HEK293 (cell line): ENCODE measurements around the gene GALNT2.

Experiments used
- CTCF ChIA-PET: fragments of 350-600 bp; formaldehyde crosslinking; extraction: SDS; loops from one replicate; lab custom pipeline; 2021; ENCODE audit warnings: antibody characterized with exemption; lab: Yijun Ruan, JAX
- POLR2A ChIA-PET: fragments of 300-600 bp; formaldehyde crosslinking; extraction: SDS; loops from one replicate; lab custom pipeline; 2020; ENCODE audit warnings: antibody characterized with exemption, inconsistent platforms; lab: Yijun Ruan, JAX
- H3K27ac ChIP-seq: fragments of 200-500 bp; sonication (Bioruptor generic); 2 replicates; pipeline ENCODE4 v1.5.1; 2014; ENCODE audit warnings: low read depth, low read length, control low read depth, inconsistent platforms; ENCODE audit errors: extremely low read depth
- H3K36me3 ChIP-seq, 2 experiments: fragments of 200-500 bp in 1 of 2; sonication (Bioruptor generic) in 1 of 2; 1 replicate in 1 of 2; 2 replicates in 1 of 2; pipeline ENCODE4 v1.5.1; 2014 to 2017; ENCODE audit warnings: inconsistent platforms in 2 of 2, low read length in 2 of 2; ENCODE audit not compliant: control insufficient read depth in 2 of 2, insufficient read depth in 1 of 2
- H3K4me1 ChIP-seq: fragments of 200-500 bp; sonication (Bioruptor generic); 2 replicates; pipeline ENCODE4 v1.5.1; 2014; ENCODE audit warnings: mild to moderate bottlenecking, low read length, inconsistent platforms; ENCODE audit not compliant: control insufficient read depth, insufficient read depth
- H3K4me3 ChIP-seq: 2 replicates; pipeline ENCODE4 v1.5.1; 2011; ENCODE audit warnings: low read depth, mild to moderate bottlenecking, control low read depth, low read length, moderate library complexity
- H3K9me3 ChIP-seq: fragments of 200-500 bp; sonication (Bioruptor generic); 2 replicates; pipeline ENCODE4 v1.5.1; 2014; ENCODE audit warnings: low read depth, low read length, inconsistent platforms; ENCODE audit not compliant: control insufficient read depth, insufficient read depth
- CTCF ChIP-seq: fragments of 450-650 bp; formaldehyde crosslinking; IDR thresholded peaks from 2 replicates; pipeline ENCODE4 v1.5.1; 2016; ENCODE audit warnings: missing biosample characterization, missing genetic modification characterization
- GLIS2 ChIP-seq: fragments of 450-650 bp; formaldehyde crosslinking; IDR thresholded peaks from 2 replicates; pipeline ENCODE4 v1.5.1; 2016; ENCODE audit warnings: missing biosample characterization, missing genetic modification characterization
- INSM2 ChIP-seq: fragments of 450-650 bp; formaldehyde crosslinking; IDR thresholded peaks from 2 replicates; pipeline ENCODE4 v1.5.1; 2016; ENCODE audit warnings: missing biosample characterization, missing genetic modification characterization
- MYNN ChIP-seq: fragments of 450-650 bp; formaldehyde crosslinking; IDR thresholded peaks from 2 replicates; pipeline ENCODE4 v1.5.1; 2016; ENCODE audit warnings: missing biosample characterization, missing genetic modification characterization, borderline replicate concordance
- SCRT1 ChIP-seq: fragments of 450-650 bp; formaldehyde crosslinking; IDR thresholded peaks from 2 replicates; pipeline ENCODE4 v1.5.1; 2016; ENCODE audit warnings: missing biosample characterization, missing genetic modification characterization, borderline replicate concordance
- WT1 ChIP-seq: fragments of 450-650 bp; formaldehyde crosslinking; IDR thresholded peaks from 2 replicates; pipeline ENCODE4 v1.5.1; 2016; ENCODE audit warnings: missing biosample characterization, missing genetic modification characterization
- ZBTB21 ChIP-seq: fragments of 450-650 bp; formaldehyde crosslinking; IDR thresholded peaks from 2 replicates; pipeline ENCODE4 v1.5.1; 2017; ENCODE audit warnings: missing biosample characterization, missing genetic modification characterization
- ZBTB8A ChIP-seq: fragments of 450-650 bp; formaldehyde crosslinking; IDR thresholded peaks from 2 replicates; pipeline ENCODE4 v1.5.1; 2016; ENCODE audit warnings: missing biosample characterization, missing genetic modification characterization
- ZNF138 ChIP-seq: fragments of 450-650 bp; formaldehyde crosslinking; IDR thresholded peaks from 2 replicates; pipeline ENCODE4 v1.5.1; 2016; ENCODE audit warnings: missing biosample characterization, missing genetic modification characterization, borderline replicate concordance
- ZNF16 ChIP-seq: fragments of 450-650 bp; formaldehyde crosslinking; IDR thresholded peaks from 2 replicates; pipeline ENCODE4 v1.5.1; 2016; ENCODE audit warnings: low read depth, missing biosample characterization, missing genetic modification characterization
- ZNF175 ChIP-seq: fragments of 450-650 bp; formaldehyde crosslinking; IDR thresholded peaks from 2 replicates; pipeline ENCODE4 v1.5.1; 2016; ENCODE audit warnings: missing biosample characterization, missing genetic modification characterization
- ZNF24 ChIP-seq: fragments of 450-650 bp; formaldehyde crosslinking; IDR thresholded peaks from 2 replicates; pipeline ENCODE4 v1.5.1; 2016; ENCODE audit warnings: missing biosample characterization, missing genetic modification characterization
- ZNF292 ChIP-seq: fragments of 450-650 bp; formaldehyde crosslinking; IDR thresholded peaks from 2 replicates; pipeline ENCODE4 v1.5.1; 2016; ENCODE audit warnings: low read depth, missing biosample characterization, missing genetic modification characterization, borderline replicate concordance
- ZNF335 ChIP-seq: fragments of 450-650 bp; formaldehyde crosslinking; conservative IDR thresholded peaks from 2 replicates; pipeline ENCODE4 v1.5.1; 2016; ENCODE audit warnings: missing biosample characterization, missing genetic modification characterization
- ZNF488 ChIP-seq: fragments of 450-650 bp; formaldehyde crosslinking; IDR thresholded peaks from 2 replicates; pipeline ENCODE4 v1.5.1; 2016; ENCODE audit warnings: missing biosample characterization, missing genetic modification characterization
- ZNF549 ChIP-seq: fragments of 450-650 bp; IDR thresholded peaks from 2 replicates; pipeline ENCODE4 v1.5.1; 2018; ENCODE audit warnings: missing biosample characterization, missing genetic modification characterization, mild to moderate bottlenecking, inconsistent platforms, moderate library complexity
- ZNF623 ChIP-seq: fragments of 450-650 bp; formaldehyde crosslinking; IDR thresholded peaks from 2 replicates; pipeline ENCODE4 v1.5.1; 2016; ENCODE audit warnings: missing biosample characterization, missing genetic modification characterization
- ZNF624 ChIP-seq: fragments of 450-650 bp; formaldehyde crosslinking; IDR thresholded peaks from 2 replicates; pipeline ENCODE4 v1.5.1; 2017; ENCODE audit warnings: missing biosample characterization, missing genetic modification characterization
- ZNF654 ChIP-seq: fragments of 450-650 bp; formaldehyde crosslinking; IDR thresholded peaks from 2 replicates; pipeline ENCODE4 v1.5.1; 2016; ENCODE audit warnings: low read depth, missing biosample characterization, missing genetic modification characterization
- ZNF677 ChIP-seq: fragments of 450-650 bp; IDR thresholded peaks from 2 replicates; pipeline ENCODE4 v1.5.0; 2018; ENCODE audit warnings: missing biosample characterization, mild to moderate bottlenecking, missing genetic modification characterization, moderate library complexity
- ZNF768 ChIP-seq: fragments of 450-650 bp; formaldehyde crosslinking; IDR thresholded peaks from 2 replicates; pipeline ENCODE4 v1.5.1; 2018; ENCODE audit warnings: missing biosample characterization, mild to moderate bottlenecking, missing genetic modification characterization
- TF ChIP-seq, protein P1 (sequence below): fragments of 450-650 bp; formaldehyde crosslinking; IDR thresholded peaks from 2 replicates; pipeline ENCODE4 v1.5.1; 2016; ENCODE audit warnings: missing biosample characterization, missing genetic modification characterization
- TF ChIP-seq, protein P2 (sequence below): fragments of 450-650 bp; formaldehyde crosslinking; IDR thresholded peaks from 2 replicates; pipeline ENCODE4 v1.5.1; 2016; ENCODE audit warnings: missing biosample characterization, missing genetic modification characterization

GALNT2 gene

DNA sequence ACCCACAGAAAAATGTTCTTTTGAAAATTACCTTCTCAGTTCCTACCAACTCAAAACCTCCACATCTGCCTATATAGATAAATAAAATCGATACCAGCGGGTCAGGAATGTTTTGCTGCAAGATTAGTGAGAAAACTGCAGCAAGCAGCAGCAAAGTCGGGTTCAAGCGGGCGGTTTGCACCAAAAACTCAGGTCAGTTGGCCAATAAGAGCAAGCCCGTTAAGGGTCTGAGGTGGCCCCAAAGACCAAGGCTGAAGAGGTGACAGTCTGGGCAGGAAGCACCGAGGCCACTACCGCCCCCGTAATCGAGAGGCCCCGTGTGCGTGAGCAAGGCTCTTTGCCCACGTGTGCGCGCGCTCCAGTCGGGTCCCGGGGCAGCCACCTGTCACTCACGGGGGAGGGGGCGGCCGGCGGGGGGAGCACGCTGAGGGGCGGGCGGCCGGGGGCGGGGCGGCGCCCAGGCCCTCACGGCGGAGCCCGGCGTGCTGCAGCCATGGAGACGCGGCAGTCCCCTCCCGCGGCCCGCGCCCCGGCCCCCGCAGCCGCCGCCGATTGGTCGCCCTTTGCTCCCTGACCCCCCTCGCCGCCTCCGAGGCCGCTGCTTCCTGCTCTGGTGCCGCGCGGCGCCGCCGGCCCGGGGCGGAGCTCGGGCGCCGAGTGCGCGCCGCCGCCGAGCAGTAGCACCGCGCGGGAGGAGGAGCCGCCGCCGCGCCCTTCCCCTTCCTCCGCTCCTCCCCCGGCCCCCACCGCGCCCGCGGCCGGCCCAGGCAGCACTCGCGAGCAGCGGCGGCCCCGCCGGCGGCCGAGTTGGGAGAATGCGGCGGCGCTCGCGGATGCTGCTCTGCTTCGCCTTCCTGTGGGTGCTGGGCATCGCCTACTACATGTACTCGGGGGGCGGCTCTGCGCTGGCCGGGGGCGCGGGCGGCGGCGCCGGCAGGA lies at the start of gene GALNT2:
Gene GALNT2, plus strand, starts transcription at position 773 of the 939 bp plus-strand sequence. Its CDS starts 43 bp downstream, at position 816.
- H3K27ac ChIP-seq: peak within 1 kb of the TSS; percentile 53; the same call in 1 of the 2 replicates
- ChIA-PET POLR2A (interaction anchor here (0.5 to 1.3 kb wide), 7 partner anchors 11 to 172 kb away, joined by 3 to 6 read pairs (median 3); no protein-coding TSS in a partner anchor), CTCF (interaction anchor here (0.6 to 1.2 kb wide), 4 partner anchors 49 to 845 kb away, joined by 3 read pairs; no protein-coding TSS in a partner anchor)
- H3K9me3 ChIP-seq: peaks cover 2% of the 10 kb centered on the region; the same call in 1 of the 2 replicates
- no peaks in the 10 kb centered on the region for H3K36me3 ChIP-seq
- H3K4me1 ChIP-seq: peaks cover 22% of the 10 kb centered on the region
- H3K4me3 ChIP-seq: peak within 1 kb of the TSS; percentile 56
- peak; percentile 19; the same call in 1 of the 2 replicates for TF ChIP-seq SCRT1 (tag by site-specific recombination)
- TF ChIP-seq WT1 (tag by site-specific recombination): no peak; the same call in 1 of the 2 replicates
- TF ChIP-seq, protein P1, sequence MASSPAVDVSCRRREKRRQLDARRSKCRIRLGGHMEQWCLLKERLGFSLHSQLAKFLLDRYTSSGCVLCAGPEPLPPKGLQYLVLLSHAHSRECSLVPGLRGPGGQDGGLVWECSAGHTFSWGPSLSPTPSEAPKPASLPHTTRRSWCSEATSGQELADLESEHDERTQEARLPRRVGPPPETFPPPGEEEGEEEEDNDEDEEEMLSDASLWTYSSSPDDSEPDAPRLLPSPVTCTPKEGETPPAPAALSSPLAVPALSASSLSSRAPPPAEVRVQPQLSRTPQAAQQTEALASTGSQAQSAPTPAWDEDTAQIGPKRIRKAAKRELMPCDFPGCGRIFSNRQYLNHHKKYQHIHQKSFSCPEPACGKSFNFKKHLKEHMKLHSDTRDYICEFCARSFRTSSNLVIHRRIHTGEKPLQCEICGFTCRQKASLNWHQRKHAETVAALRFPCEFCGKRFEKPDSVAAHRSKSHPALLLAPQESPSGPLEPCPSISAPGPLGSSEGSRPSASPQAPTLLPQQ: no peak
- no peak for TF ChIP-seq ZNF292
- TF ChIP-seq ZNF677 (tag by site-specific recombination): no peak
- no peak for TF ChIP-seq ZNF624 (tag by site-specific recombination)
- TF ChIP-seq ZNF138 (tag by site-specific recombination): no peak
- TF ChIP-seq ZBTB8A (tag by site-specific recombination): peak; percentile 83
- no peak for TF ChIP-seq ZNF623 (tag by site-specific recombination)
- no peak for TF ChIP-seq INSM2 (tag by site-specific recombination)
- no peak for TF ChIP-seq ZNF488 (tag by site-specific recombination)
- no peak for TF ChIP-seq CTCF (tag by site-specific recombination)
- TF ChIP-seq MYNN (tag by site-specific recombination): no peak
- TF ChIP-seq ZNF175 (tag by site-specific recombination): no peak
- no peak for TF ChIP-seq ZNF16 (tag by site-specific recombination)
- no peak for TF ChIP-seq ZNF654 (tag by site-specific recombination)
- TF ChIP-seq ZBTB21: no peak
- peak; percentile 61 for TF ChIP-seq GLIS2
- TF ChIP-seq ZNF24 (tag by site-specific recombination): 0 out of 2 replicates have a peak, but pooled peaks have one; percentile 61
- TF ChIP-seq, protein P2, sequence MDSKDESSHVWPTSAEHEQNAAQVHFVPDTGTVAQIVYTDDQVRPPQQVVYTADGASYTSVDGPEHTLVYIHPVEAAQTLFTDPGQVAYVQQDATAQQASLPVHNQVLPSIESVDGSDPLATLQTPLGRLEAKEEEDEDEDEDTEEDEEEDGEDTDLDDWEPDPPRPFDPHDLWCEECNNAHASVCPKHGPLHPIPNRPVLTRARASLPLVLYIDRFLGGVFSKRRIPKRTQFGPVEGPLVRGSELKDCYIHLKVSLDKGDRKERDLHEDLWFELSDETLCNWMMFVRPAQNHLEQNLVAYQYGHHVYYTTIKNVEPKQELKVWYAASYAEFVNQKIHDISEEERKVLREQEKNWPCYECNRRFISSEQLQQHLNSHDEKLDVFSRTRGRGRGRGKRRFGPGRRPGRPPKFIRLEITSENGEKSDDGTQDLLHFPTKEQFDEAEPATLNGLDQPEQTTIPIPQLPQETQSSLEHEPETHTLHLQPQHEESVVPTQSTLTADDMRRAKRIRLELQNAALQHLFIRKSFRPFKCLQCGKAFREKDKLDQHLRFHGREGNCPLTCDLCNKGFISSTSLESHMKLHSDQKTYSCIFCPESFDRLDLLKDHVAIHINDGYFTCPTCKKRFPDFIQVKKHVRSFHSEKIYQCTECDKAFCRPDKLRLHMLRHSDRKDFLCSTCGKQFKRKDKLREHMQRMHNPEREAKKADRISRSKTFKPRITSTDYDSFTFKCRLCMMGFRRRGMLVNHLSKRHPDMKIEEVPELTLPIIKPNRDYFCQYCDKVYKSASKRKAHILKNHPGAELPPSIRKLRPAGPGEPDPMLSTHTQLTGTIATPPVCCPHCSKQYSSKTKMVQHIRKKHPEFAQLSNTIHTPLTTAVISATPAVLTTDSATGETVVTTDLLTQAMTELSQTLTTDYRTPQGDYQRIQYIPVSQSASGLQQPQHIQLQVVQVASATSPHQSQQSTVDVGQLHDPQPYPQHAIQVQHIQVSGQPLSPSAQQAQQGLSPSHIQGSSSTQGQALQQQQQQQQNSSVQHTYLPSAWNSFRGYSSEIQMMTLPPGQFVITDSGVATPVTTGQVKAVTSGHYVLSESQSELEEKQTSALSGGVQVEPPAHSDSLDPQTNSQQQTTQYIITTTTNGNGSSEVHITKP (tag by site-specific recombination): peak; percentile 33; the same call in 1 of the 2 replicates
- peak; percentile 94 for TF ChIP-seq ZNF335 (tag by site-specific recombination)
- TF ChIP-seq ZNF768 (tag by site-specific recombination): no peak
- 0 out of 2 replicates have a peak, but pooled peaks have one; percentile 10 for TF ChIP-seq ZNF549
